A549 treated with RU486 at 1 μM for 4 hours (cell line): ENCODE results near the gene ANKRD61. TPM values are rescaled to one million over a fixed set of nuclear protein-coding genes. Genes with fewer than 3 reads are reported as not detected.

ENCODE experiments used
- total RNA-seq: library from RNA; stranded (reverse); fragments of 200-300 nt; extraction: Qiagen RNA extraction; gene quantifications from 5 replicates; pipeline ENCODE4 v1.2.3, GENCODE V29; 2022; ENCODE audit warnings: low read depth

The ANKRD61 gene
- 0.50 to 0.69 TPM (median 0.54 TPM) in 5 replicates for total RNA-seq

DNA sequence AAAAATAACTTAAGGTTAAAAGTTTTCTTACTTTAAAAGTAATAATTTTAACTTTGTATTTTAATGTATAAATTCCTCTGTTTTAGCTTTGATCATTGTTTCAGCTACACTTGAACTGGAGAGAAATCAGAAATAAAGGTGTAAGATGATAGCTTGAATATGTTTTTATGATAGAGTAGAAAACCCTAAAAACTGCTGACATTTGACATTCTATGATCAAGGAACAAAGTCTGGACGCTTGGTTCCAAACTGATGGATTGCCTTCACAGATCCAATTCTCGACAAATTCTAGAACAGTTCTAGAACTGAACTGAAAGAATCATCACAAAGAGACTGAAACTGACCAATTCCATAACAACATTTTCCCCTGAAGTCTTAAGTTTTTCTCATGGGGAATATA, at the start of gene ANKRD61:
ANKRD61 (plus strand) TSS at position 389 of the 400 bp plus-strand sequence; CDS start at position 389, 0 bp downstream.

GRCh38 chr7:6008668-6009611, 22.2 kb upstream of the ANKRD61 start, which contains the start of the genes AIMP2 and PMS2:
Gene AIMP2 (plus strand): TSS chr7:6009272. CDS start chr7:6009364, 92 bp downstream.
Gene PMS2 (minus strand): TSS chr7:6009049. CDS start chr7:6009019, 30 bp downstream.

Other genes with a start within 250 kb of the ANKRD61 start
- gene RNF216, start 249.7 kb upstream of the ANKRD61 start, total RNA-seq = 23.7 to 27.7 TPM (median 25.5 TPM) in 5 replicates
- not detected in 5 replicates for gene OCM, start 150.6 kb upstream of the ANKRD61 start, total RNA-seq
- 54.7 to 81.6 TPM (median 80.6 TPM) in 5 replicates for gene CCZ1, start 132.6 kb upstream of the ANKRD61 start, total RNA-seq
- 0.15 to 0.19 TPM in 2 of 5 replicates, not detected in the others for gene RSPH10B, start 60.7 kb upstream of the ANKRD61 start, total RNA-seq
- 10.5 to 15.8 TPM (median 11.9 TPM) in 5 replicates for gene PMS2, start 22.3 kb upstream of the ANKRD61 start, total RNA-seq
- gene AIMP2, start 22.1 kb upstream of the ANKRD61 start, total RNA-seq = 83.0 to 98.0 TPM (median 95.2 TPM) in 5 replicates
- gene EIF2AK1, start 27.8 kb downstream of the ANKRD61 start, total RNA-seq = 66.9 to 81.3 TPM (median 78.8 TPM) in 5 replicates
- gene USP42, start 73.6 kb downstream of the ANKRD61 start, total RNA-seq = 5.7 to 9.1 TPM (median 8.4 TPM) in 5 replicates
- 19.3 to 23.4 TPM (median 21.0 TPM) in 5 replicates for gene CYTH3, start 241.2 kb downstream of the ANKRD61 start, total RNA-seq